Endothelial cell (in vitro differentiated cells): ENCODE measurements around the gene SLC1A7. TPM values are rescaled to one million over a fixed set of nuclear protein-coding genes. Genes with fewer than 3 reads are reported as not detected.

Experiments used
- DNase-seq: peaks from one replicate; pipeline ENCODE4 v3.0.0; 2021; ENCODE audit warnings: low spot score
- H3K27ac Mint-ChIP-seq: one replicate; pipeline ENCODE4 v1.8.0; 2021; ENCODE audit warnings: mixed read lengths, inconsistent platforms; ENCODE audit not compliant: unreplicated experiment
- H3K27me3 Mint-ChIP-seq: one replicate; pipeline ENCODE4 v1.8.0; 2021; ENCODE audit warnings: mild to moderate bottlenecking, moderate library complexity, mixed read lengths, inconsistent platforms; ENCODE audit not compliant: unreplicated experiment
- H3K36me3 Mint-ChIP-seq: one replicate; pipeline ENCODE4 v1.8.0; 2021; ENCODE audit warnings: mild to moderate bottlenecking, low read depth, mixed read lengths, inconsistent platforms; ENCODE audit not compliant: unreplicated experiment
- H3K4me1 Mint-ChIP-seq: one replicate; pipeline ENCODE4 v1.8.0; 2021; ENCODE audit warnings: mild to moderate bottlenecking, mixed read lengths, inconsistent platforms; ENCODE audit not compliant: unreplicated experiment
- H3K4me3 Mint-ChIP-seq: one replicate; pipeline ENCODE4 v1.8.0; 2021; ENCODE audit warnings: mild to moderate bottlenecking, mixed read lengths, inconsistent platforms; ENCODE audit not compliant: unreplicated experiment
- H3K9me3 Mint-ChIP-seq: one replicate; pipeline ENCODE4 v1.8.0; 2021; ENCODE audit warnings: mixed read lengths, inconsistent platforms; ENCODE audit not compliant: unreplicated experiment
- CTCF ChIP-seq: fragments of 200-600 bp; sonication (generic); IDR thresholded peaks from one replicate; pipeline ENCODE4 v1.5.0; 2021; ENCODE audit warnings: antibody characterized with exemption; ENCODE audit not compliant: unreplicated experiment
- total RNA-seq: library from RNA; stranded (reverse); fragmentation: NEBNext Ultra II Directional; extraction: Animal tissue kit (Norgen Biotek cat#: 25700); gene quantifications from one replicate; pipeline ENCODE4 v1.2.1, GENCODE V29; 2021; ENCODE audit not compliant: unreplicated experiment

SLC1A7 gene
- total RNA-seq, 1 donor from 2014 or later, result not detected

DNA sequence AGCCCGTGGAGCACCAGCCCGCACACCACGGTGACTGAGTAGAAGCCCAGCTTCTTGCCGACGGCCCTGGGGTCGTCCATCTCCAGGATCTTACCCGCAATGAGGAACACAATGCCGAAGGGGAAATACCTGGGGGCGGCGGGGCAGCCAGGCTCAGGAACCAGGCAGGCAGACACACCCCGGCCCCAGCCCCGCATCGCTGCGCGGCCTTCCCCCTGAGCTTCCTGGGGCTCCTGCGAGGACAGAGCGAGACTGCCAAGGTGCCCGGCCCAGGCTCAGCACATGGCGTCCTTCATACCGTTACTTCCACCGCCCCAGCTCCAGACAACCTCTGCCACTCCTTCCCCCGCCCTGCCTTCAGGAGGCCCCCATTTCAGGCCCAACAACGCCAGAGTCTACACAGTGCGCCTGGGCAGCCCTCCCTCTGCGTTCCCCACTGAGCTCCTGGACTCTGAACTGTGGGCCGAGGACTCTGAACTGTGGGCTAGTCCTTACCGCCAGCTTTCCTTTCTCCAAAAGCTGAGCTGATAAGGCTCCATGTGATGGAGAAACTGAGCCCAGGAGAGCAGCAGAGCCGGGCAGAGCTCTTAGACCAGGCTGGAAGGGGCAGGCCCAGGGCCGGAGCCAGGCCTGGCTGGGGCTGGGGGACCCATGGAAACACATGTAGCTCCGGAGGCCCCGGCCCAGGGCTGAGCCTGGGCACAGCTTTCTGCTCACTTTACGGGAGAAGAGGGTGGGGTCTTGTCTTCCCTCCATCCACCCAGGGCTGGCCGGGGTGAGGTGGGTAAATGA lies 49.6 kb downstream of the SLC1A7 start:
- no peak overlapping the region for H3K27ac Mint-ChIP-seq
- TF ChIP-seq CTCF, result no peak
- no peaks in the 10 kb centered on the region for H3K9me3 Mint-ChIP-seq
- H3K27me3 Mint-ChIP-seq, result no peaks in the 10 kb centered on the region
- H3K36me3 Mint-ChIP-seq, result no peaks in the 10 kb centered on the region
- no peak for DNase-seq
- no peak overlapping the region for H3K4me3 Mint-ChIP-seq
- no peaks in the 10 kb centered on the region for H3K4me1 Mint-ChIP-seq

DNA sequence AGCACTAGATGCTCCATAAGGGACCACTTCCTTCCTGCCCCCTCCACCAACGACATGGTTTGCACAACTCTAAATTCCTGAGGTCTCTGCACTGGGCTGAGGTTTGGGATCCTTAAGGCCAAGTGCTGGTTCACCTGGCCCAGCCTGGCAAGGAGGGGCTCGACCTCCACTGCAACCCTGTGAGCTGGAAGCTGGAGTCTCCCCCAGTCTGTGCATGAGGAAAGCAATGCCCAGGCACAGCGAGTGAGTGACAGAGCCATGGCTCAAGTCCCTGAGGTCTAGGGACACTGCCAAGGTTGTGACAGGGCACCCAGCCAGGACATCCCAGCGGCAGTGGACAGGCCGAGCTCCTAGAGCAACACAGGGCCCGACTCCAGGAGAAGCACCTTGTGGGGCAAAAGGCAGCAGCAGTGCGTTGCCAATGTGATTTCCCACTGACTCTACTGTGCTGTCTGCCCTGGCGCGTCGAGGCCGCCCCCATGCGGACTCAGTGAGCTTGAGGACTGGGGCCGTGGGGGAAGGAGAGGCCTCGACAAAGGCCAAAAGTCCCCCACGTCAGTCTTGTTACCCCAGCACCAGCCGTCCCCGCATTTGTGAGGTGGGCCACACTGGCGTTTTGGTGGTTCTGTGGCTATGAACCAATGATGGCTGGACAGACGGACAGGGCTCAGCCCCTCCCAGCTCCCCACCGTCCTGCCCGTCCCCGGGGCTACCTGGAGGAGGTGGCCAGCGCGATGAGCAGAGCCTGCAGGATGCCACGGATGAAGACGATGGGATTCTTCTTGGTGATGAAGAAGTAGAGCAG lies 50.4 kb downstream of the SLC1A7 start:
- Mint-ChIP-seq H3K27ac (no peak overlapping the region), H3K36me3 (no peaks in the 10 kb centered on the region), H3K4me1 (no peaks in the 10 kb centered on the region), H3K27me3 (no peaks in the 10 kb centered on the region), H3K9me3 (no peaks in the 10 kb centered on the region), H3K4me3 (no peak overlapping the region)
- TF ChIP-seq CTCF, result no peak
- no peak for DNase-seq

- no peak overlapping the region for H3K4me3 Mint-ChIP-seq
- H3K27ac Mint-ChIP-seq, result no peak overlapping the region
- no peak for DNase-seq
- H3K4me1 Mint-ChIP-seq, result no peaks in the 10 kb centered on the region
- no peaks in the 10 kb centered on the region for H3K9me3 Mint-ChIP-seq
- no peak for TF ChIP-seq CTCF
- no peaks in the 10 kb centered on the region for H3K36me3 Mint-ChIP-seq
- peaks cover 1% of the 10 kb centered on the region for H3K27me3 Mint-ChIP-seq
Measured at GRCh38 chr1:53090227-53091147, 52.0 kb downstream of the SLC1A7 start.

DNA sequence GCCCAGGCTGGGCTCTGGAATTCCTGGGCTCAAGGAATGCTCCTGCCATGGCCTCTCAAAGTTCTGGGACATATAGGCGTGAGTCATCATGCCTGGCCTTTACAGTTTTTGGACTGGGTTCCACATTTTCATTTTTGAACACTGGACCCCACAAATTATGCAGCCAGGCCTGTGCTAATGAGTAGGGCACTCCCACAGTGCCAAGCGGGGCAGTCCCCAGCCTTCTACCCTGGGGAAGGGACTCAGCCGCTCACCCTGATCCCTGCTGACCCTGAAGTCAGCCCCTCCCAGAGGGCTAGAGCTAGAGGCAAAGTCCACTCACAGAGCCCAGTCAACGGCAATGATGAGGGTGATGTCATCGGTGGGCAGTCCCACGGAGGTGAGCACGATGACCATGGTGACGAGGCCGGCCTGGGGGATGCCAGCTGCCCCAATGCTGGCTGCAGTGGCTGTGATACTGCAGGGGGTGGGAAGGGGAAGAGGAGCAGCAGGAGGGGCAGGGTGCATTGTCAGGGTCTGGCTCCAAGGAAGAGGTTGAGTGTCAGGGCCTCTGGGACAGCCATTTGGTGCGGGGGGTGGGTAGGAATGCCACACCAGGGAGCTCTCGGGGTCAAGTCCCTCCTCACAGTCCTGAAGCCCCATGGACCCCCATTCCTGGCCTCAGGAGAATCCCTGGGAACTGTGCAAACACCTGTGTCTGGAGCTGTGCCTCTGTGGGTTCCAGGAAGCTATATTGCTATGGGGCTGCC lies 52.8 kb downstream of the SLC1A7 start:
- H3K36me3 Mint-ChIP-seq, result no peaks in the 10 kb centered on the region
- H3K9me3 Mint-ChIP-seq, result no peaks in the 10 kb centered on the region
- TF ChIP-seq CTCF, result no peak
- no peaks in the 10 kb centered on the region for H3K4me1 Mint-ChIP-seq
- H3K27ac Mint-ChIP-seq, result no peak overlapping the region
- DNase-seq, result no peak
- H3K27me3 Mint-ChIP-seq, result peaks cover 1% of the 10 kb centered on the region
- H3K4me3 Mint-ChIP-seq, result no peak overlapping the region
